ENCODE measurements around the gene APBA3.
A peak's percentile ranks its signal among the peaks of the same experiment; 100 is the strongest.

DNA sequence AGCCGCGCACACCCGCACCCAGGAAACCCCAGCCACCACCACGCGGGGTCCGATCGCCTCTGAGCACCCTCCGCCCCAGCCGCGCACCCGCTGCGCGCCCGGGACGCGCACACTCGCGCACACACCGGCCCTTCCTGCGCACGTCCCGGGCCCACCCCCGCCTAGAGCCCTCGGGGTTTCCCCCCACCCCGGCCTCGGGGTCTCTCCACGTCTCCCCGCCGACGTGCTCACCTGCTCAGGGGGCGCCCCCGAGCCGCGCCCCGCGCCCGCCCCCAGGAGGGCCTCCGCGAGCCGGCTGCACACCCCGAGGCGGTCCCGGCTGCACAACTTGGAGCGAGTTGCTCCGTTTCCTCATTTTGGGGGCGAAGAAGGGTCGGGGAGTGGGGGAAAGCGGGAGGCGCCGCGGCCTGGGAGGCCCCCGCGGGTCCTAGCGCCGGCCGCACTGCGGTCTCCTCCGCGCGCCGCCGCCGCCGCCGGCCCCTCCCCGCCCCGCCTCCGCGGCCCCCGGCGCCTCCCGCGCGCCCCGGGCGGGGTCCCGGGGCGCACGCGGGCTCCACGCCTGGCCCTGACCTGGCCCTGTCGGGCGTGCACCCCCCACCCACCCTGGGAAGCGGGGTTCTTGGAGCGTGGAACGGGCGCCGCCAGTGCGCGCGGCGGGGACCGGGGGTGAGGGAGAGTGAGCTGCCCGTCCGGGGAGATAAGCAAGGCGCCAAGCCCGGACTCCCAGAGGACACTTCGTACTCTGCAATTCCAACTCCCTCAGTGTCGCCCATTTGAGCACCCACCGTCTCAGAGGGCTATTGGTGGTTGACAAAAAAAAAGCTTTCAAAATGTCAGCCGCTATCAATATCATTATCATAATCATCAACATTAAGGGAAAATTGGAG, 24.7 kb upstream of the APBA3 start, which contains the start of gene MATK:
- TF ChIP-seq, protein P1, sequence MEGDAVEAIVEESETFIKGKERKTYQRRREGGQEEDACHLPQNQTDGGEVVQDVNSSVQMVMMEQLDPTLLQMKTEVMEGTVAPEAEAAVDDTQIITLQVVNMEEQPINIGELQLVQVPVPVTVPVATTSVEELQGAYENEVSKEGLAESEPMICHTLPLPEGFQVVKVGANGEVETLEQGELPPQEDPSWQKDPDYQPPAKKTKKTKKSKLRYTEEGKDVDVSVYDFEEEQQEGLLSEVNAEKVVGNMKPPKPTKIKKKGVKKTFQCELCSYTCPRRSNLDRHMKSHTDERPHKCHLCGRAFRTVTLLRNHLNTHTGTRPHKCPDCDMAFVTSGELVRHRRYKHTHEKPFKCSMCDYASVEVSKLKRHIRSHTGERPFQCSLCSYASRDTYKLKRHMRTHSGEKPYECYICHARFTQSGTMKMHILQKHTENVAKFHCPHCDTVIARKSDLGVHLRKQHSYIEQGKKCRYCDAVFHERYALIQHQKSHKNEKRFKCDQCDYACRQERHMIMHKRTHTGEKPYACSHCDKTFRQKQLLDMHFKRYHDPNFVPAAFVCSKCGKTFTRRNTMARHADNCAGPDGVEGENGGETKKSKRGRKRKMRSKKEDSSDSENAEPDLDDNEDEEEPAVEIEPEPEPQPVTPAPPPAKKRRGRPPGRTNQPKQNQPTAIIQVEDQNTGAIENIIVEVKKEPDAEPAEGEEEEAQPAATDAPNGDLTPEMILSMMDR (conservative IDR thresholded peaks at IDR 0.05; ENCODE audit: low read depth in 2 of 2) = no peak
- TF ChIP-seq EZH2phosphoT487 (IDR thresholded peaks at IDR 0.05; ENCODE audit: unreplicated experiment) (no peak), POLR2AphosphoS5 (IDR thresholded peaks at IDR 0.05; ENCODE audit: low read depth) (0 out of 2 replicates have a peak, but pooled peaks have one; percentile 24), EZH2 (IDR thresholded peaks at IDR 0.05; ENCODE audit: low read depth, unreplicated experiment) (no peak), CREB1 (CRISPR knock-in tag; IDR thresholded peaks at IDR 0.05; ENCODE audit: low read depth) (no peak), JUNB (IDR thresholded peaks at IDR 0.05; ENCODE audit: unreplicated experiment) (no peak)
- TF ChIP-seq, protein P2, sequence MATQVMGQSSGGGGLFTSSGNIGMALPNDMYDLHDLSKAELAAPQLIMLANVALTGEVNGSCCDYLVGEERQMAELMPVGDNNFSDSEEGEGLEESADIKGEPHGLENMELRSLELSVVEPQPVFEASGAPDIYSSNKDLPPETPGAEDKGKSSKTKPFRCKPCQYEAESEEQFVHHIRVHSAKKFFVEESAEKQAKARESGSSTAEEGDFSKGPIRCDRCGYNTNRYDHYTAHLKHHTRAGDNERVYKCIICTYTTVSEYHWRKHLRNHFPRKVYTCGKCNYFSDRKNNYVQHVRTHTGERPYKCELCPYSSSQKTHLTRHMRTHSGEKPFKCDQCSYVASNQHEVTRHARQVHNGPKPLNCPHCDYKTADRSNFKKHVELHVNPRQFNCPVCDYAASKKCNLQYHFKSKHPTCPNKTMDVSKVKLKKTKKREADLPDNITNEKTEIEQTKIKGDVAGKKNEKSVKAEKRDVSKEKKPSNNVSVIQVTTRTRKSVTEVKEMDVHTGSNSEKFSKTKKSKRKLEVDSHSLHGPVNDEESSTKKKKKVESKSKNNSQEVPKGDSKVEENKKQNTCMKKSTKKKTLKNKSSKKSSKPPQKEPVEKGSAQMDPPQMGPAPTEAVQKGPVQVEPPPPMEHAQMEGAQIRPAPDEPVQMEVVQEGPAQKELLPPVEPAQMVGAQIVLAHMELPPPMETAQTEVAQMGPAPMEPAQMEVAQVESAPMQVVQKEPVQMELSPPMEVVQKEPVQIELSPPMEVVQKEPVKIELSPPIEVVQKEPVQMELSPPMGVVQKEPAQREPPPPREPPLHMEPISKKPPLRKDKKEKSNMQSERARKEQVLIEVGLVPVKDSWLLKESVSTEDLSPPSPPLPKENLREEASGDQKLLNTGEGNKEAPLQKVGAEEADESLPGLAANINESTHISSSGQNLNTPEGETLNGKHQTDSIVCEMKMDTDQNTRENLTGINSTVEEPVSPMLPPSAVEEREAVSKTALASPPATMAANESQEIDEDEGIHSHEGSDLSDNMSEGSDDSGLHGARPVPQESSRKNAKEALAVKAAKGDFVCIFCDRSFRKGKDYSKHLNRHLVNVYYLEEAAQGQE (IDR thresholded peaks at IDR 0.05; ENCODE audit: unreplicated experiment) = no peak

Data from GM23338 (cell line).